GM18499 (cell line): ENCODE data around the gene ESRRB.

ENCODE experiments used
- ATAC-seq: cut with Tn5 transposase; IDR thresholded peaks from one replicate; pipeline ENCODE4 v1.9.1; 2021; ENCODE audit warnings: moderate number of reproducible peaks; ENCODE audit not compliant: insufficient read depth, unreplicated experiment

The ESRRB gene

DNA sequence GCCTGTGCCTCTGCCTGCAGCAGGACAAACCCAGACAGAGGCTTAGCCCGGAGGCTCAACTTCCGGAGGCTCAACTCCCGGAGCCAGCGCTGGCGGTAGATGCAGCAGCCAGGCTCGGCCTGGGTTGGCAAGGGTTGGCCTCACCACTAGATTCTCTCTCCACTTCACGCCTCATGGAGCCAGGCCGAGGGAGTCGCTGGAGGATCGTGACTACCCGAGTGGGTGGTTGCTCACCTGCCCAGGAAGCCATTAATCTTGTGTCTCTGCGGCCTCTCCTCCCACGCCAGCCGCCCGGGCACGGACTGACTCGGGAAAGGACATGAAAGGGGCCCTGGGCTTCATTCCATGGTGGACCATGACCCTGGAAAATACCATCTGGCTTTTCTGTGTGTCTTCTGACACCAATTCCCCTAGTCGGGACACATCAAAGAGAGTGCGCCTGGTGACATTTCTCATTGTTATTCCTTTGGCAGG is 20.8 kb downstream of the ESRRB start:
- no peak for ATAC-seq

- ATAC-seq, result no peak
These were observed 29.7 kb downstream of the ESRRB start for GRCh38 chr14:76405627-76406026.

GRCh38 chr14:76407449-76408150 is 31.7 kb downstream of the ESRRB start:
- no peak for ATAC-seq

GRCh38 chr14:76408877-76409276 is 32.9 kb downstream of the ESRRB start:
- no peak for ATAC-seq

- no peak for ATAC-seq
These were observed 36.6 kb downstream of the ESRRB start for GRCh38 chr14:76412501-76412900.

DNA sequence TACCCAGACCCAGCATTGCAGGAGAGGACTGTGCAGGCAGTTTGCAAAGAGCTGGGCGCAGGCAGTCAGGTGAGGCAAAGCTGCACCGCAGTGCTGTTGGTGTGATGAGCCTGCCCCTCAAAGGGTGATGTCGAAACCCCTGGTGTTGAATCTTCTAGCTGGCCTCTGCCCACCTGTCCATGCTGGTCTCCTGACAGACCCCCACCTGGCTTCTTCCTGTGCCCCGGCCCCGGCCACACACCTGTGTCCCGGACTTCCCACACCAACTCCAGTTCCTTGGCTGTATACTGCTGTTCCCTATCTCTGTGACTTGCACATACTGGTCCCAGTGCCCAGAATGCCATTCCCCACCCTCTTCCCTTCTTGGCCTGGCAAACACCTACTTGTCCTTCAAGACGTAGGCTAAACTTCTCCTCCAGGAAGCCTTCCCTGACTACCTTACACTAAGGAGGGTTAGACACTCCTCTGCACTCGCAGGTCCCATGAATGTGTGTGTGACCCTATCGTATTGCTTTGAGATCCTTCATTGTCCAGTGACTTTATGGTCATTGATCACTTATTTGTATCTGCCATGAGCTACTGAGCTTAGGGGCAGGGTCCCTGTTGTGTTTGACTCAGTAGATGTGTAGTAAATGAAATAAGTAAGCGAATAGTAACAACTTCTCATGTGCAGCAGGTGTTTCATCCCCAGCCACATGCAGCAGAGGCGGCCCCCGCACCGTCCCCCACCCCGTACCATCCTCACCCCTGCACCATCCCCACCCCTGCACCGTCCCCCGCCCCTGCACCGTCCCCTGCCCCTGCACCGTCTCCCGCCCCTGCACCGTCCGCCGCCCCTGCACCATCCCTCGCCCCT is 37.4 kb downstream of the ESRRB start:
- ATAC-seq, result no peak

GRCh38 chr14:76413962-76414600 is 38.1 kb downstream of the ESRRB start:
- no peak for ATAC-seq

DNA sequence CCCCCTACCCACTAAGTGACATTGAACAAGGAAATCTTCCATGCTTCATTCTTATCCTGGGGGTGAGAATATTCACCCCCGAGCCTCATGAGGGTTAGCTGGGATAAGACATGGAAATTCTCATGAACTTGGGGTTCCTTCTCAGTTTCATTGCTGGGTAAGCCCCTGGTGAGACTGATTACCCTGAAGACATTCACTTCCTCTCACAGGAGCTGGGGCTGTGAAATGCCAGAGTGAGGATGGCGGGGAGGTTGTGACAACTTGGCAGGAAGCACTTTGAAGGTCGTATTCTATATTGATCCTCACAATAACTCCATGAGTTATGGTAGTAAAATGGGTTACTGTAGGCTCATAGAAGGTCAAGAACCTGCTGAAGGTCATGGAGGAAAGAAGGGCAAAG is 43.5 kb downstream of the ESRRB start:
- ATAC-seq, result no peak

DNA sequence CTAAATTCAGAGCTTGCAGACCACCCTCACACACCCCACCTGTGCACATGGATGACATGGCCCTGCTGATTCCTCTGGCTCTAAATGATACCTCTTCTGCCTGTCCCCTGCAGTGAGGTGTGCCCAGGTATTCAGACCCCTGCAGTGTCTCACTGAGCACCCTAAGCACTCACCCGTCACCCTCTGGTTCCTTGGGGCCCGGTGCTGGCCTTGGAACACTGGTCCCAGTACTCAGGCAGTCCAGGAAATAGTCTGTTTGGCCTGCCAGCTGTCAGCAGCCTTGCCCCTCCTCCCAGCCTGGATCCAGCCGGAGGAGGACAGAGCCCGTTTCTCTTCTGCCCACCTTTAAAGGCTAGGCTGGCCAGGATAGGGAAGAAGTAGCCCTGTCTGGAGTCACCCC is 44.9 kb downstream of the ESRRB start:
- no peak for ATAC-seq

DNA sequence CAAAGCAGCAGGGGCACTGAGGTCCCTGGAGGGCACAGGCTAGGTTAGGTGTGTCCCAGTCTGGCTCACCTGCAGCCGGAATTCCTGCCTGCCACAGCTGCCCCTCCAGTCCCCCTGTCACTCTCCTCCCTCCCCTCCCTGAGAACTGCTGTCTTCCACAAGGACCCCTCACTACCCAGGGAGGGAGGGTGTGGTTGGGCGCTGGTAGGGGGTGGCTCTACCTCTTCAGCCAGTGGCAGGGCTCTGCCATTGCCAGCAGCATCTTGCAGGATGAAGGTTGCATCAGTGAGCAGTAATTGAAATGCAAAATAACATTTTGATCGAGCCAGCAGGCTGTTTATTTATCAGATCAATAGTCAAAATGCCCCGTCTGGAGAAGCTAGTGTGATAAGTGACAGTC is 45.7 kb downstream of the ESRRB start:
- no peak for ATAC-seq

GRCh38 chr14:76422662-76423061 is 46.7 kb downstream of the ESRRB start:
- ATAC-seq, result no peak

- ATAC-seq, result no peak
These were observed 47.6 kb downstream of the ESRRB start for GRCh38 chr14:76423534-76423933.

- no peak for ATAC-seq
These were observed 48.4 kb downstream of the ESRRB start for GRCh38 chr14:76424359-76424758.

DNA sequence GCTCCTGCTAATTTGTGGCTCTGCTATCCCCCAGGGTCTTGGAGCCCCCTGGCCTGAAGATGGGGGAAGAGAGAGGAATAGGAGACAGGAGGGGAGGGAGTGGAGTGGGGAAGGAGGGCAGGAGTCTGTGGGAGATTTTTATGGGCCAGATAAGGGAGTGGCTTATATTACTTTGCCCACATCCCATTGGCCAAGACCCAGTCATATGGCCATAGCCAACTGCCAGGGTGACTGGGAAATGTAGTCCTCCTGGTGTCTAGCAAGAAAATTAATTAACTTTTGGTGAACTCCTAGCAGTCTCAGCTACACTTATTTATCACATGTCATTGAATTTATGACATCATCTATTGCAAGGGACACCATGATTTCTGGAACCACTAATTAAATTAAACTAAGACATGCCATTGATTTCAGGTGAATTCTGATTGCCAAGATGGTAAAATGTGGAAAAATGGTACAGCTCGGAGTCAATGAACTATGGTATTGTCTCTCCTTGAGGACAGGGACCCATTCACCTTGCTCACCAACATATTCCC is 50.3 kb downstream of the ESRRB start:
- no peak for ATAC-seq

GRCh38 chr14:76428611-76429010 is 52.7 kb downstream of the ESRRB start:
- no peak for ATAC-seq

DNA sequence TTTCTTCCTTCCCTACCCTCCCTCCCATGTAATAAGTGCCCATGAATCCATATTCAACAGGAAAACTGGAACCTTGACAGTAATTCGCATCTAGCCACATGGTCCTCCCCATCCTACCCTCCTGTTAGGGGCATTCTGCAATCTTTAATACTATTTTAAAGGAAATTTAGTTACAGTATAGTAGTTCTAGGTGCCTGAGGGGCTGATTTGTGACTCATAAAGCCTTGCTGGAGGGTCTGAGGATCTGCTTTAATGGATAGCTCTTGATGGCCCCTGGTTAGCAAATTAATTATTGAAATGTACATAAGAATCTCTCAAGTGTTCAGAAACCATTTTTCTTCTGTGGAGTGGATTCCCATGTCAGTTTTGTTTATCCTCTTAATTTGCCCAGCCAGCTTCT is 54.1 kb downstream of the ESRRB start:
- ATAC-seq, result no peak

- no peak for ATAC-seq
These were observed 54.6 kb downstream of the ESRRB start for GRCh38 chr14:76430475-76430980.

- ATAC-seq, result no peak
These were observed 55.6 kb downstream of the ESRRB start for GRCh38 chr14:76431538-76431937.

DNA sequence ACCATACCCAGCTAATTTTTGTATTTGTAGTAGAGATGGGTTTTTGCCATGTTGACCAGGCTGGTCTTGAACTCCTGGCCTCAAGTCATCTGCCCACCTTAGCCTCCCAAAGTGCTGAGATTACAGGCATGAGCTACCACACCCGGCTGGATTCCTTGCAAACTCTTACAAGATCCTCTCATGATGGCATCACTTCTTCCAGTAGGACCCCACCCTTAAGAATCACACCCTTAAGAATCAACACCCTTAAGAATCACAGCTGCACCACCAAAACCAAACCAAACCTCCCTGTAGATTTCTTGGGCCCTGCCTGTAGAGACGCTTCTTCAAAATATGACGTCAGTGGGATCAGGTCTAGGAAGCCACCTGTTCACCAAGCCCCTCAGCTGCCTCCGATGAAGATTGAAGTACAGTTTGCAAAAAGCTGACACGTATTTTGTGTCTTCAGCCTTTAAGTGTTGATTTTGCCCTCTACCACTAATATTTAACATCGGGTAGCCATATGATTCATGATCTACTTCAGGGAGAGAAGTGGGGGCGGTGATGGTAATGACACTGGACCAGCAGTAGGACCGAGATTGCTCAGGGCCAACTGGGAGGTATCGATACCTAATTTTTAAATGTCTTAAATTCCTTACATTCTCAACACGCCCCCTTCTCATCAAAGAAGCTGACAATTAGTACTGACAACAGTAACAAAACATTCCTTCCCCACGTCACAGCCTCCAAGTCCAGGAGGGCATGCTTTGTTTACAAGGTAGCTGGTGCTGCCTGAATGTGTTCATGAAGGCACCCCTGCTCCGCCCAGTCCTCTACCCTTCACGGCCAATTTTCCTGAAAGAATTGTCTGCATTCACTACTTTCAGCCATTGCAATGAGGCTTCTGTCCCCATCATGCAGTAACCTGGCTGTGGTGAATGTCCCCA is 57.2 kb downstream of the ESRRB start:
- no peak for ATAC-seq

- no peak for ATAC-seq
These were observed 58.3 kb downstream of the ESRRB start for GRCh38 chr14:76434220-76434619.
